ENCODE results near the gene PIK3R6.

PIK3R6 gene

DNA sequence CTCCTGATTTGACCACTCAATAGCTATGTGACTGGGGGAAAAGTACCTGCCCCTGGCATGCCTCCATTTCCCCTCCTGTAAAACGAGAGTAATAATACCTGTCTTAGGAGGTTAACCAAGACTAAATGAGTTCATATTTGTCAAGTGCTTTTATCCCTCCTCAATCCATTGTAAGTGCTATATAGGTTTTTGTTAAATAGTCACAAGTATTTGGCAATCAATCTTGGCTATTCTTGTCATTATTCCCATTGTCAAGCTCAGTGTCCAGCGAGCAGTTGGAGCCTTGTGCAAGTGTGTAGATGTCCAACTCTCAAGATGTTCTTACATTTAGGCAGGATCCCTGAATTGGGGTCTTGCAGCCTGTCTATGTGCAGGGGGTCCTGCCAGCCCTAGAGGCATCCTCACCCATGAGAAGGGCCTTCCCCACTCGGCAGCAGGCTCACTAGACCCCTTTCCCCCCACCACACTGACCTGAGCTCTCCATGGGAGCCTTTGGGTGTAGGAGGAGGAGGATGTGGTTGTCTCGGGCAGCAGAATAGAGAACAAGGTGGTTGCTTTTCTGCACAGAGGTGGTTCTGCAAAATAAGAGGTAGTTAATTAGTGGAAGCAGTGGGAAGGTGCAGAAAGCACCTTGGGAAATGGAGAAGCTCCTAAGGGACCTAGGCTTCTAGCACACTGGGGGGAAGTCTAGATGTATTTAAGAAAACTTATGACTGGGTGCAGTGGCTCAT is 18.0 kb downstream of the PIK3R6 start:
- DNase-seq: no peak

DNA sequence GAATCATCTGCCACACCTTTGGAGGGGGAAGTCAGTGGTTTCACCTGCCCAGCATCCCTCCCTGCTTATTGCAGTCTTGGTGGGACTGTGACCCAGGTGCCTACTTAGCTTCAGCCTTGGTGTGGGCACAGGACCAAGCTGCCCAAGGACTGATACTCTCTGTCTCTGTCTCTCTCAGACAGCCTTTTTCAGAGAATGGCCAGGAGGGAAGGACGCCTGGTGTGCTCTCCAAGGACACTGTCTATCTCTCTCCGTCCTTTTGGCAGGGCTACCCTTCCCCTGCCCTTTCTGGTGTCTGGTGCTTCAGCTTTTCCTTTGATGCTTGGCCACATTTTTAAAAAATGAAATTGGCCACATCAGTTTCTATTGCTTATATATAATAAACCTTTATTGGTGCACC is 19.6 kb downstream of the PIK3R6 start:
- no peak for DNase-seq

DNA sequence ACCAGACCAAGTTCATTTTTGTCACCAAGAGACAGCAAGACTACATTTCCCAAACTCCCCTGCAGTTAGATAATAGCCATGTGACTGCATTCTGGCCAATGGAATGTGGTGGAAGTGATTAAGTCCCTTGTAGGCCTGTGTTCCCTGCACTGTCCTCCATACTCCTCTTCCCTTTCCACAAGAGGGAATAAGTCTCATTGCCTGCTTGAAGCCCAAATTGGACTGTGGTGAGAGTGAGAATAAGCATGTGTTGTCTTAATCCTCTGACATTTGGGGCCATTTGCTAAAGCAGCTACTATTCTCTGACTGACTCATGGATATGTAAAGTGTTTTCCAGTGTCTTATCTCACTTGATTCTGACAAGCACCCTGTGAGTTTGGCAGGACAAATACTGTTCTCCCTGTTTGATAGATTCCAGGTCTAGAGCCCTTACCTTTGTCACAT is 20.7 kb downstream of the PIK3R6 start:
- no peak for DNase-seq

DNA sequence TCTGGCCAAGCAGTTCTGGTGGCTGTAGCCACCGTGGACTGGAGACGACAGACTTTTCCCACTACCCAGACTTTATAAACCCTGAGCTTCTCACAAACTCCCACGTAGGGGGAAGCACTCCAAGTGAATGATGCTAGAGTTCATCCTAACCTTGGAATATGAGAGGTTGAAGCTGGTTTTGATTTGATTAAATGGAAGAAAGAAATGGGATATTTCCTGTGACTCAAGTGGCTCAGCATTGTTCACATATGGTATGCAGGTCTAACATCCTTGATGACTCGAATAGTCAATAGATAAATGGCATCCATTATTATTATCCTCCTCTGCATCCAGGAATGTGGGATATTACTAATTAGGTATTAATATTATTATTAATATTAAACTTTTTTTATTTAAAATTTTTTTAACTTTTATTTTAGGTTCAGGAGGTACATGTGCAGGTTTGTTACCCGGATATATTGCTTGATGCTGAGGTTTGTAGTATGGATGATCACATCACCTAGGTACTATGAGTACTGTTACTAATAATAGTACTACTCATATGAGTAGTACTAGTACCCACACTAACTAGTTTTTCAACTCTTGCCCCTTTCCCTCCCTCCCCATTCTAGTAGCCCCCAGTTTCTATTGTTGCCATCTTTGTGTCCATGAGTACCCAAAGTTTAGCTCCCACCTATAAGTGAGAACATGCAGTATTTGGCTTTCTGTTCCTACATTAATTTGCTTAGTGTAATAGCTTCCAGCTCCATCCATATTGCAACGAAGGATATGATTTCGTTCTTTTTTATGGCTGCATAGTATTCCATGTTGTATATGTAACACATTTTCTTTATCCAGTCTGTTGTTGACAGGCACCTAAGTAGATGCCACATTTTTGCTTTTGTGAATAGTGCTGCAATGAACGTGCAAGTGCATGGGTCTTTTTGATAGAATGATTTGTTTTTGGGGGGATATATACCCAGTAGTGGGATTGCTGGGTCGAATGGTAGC is 22.9 kb downstream of the PIK3R6 start:
- no peak for DNase-seq

DNA sequence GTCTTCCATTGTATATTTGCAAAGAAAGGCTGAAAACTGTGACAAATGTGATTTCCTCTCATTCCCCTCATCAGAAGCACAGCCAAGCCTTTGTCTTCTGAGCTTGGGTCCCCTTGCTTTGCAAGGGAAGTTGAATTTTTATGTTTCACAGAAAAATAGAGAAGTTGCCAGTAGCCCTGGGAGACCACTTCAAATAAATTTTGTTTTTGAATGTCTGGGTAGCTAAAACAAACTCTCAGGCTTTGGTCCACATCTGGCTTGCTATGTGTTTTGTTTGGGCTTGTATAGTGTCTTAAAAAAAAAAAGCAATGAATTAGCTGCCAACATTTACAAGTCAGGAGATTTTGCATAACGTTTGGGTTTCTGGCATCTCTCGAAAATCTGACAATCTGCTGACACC is 24.1 kb downstream of the PIK3R6 start:
- DNase-seq: no peak

DNA sequence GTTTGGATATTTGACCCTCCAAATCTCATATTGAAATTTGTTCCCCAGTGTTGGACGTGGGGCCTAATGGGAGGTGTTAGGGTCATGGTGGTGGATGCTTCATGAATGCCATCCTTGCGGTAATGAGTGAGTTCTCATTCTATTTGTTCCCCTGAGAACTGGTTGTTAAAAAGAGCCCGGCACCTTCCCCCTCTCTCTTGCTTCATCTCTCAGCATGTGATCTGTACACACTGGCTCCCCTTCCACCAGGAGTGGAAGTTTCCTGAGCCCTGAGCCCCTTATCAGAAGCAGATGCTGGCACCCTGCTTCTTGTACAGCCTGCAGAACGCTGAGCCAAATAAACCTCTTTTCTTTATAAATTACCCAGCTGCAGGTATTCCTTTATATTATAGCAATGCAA is 25.6 kb downstream of the PIK3R6 start:
- DNase-seq: no peak

DNA sequence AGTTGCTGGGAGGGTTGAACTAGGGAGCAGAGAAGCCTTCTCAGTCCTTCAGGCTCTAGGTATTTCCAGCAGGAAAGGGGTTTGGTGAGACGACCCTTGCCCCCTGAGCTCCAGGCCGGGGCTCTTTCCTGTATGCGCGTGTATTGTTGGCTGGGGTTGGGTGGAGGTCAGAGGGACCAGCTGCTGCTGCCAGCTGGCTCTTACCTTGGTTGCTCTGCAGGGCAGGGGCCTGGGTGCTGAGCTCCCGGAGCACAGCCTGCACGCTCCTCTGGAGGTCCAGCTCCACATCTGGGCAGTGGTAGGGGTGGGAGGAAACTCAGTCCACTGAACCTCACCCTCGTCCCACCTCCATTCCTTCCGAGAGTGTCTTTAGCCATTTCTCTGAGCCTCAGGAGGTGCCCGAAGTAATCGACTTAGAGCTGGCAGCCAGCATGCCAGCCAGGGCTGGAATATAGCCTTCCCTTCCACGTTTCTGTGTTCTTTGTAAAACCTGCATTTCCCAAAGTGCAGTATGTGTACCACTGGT is 28.0 kb downstream of the PIK3R6 start:
- DNase-seq: no peak

DNA sequence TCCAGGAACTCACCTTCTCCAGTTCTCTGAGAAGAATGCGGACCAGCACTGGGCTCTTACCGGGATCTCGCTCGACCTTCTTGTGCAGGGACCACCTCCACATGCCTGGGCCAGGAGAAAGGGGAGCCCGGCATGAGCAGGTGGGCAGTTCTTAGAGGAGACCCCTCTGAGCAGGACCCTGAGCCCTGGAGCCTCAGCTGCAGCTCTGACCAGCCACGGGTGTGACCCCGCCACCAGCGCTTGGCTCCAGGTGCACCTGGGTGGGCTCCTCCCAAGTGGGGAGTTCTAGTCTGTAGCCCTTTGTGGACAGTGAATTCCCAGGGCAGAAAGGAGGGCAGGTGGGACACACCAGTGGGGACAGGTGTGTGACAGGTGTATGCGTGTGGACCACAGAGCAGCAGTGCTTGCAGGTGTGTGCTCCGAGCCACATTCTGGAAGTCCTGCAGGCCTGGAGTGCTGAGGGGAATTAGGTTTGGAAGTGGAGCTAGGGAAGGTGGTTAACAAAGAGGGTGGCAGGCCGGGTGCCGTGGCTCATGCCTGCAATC is 28.9 kb downstream of the PIK3R6 start:
- DNase-seq: no peak

DNA sequence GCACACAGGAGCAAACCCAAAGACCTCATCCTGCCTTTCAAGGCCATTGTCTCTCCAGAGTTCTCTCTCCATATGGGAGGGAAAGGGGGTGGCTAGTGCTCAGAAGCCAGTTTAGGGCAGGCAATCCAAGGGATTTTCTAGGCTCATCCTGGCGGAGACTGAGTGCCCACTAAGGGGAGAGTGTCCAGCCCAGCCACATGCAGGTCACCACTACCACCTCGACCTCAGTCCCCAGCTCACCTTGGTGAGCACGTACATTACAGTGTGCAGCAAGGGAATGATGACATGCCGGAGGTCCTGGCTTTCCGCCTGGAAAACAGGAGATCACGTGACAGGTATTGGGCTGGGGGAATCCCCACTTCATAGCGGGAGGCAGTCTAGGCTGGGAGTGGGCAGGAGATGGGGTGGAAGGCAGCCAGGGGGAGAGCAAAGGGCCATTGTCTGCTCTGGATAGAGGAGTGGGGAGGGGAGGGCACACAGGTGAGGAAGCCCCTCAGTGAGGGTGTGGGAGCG is 29.9 kb downstream of the PIK3R6 start:
- DNase-seq: no peak

DNA sequence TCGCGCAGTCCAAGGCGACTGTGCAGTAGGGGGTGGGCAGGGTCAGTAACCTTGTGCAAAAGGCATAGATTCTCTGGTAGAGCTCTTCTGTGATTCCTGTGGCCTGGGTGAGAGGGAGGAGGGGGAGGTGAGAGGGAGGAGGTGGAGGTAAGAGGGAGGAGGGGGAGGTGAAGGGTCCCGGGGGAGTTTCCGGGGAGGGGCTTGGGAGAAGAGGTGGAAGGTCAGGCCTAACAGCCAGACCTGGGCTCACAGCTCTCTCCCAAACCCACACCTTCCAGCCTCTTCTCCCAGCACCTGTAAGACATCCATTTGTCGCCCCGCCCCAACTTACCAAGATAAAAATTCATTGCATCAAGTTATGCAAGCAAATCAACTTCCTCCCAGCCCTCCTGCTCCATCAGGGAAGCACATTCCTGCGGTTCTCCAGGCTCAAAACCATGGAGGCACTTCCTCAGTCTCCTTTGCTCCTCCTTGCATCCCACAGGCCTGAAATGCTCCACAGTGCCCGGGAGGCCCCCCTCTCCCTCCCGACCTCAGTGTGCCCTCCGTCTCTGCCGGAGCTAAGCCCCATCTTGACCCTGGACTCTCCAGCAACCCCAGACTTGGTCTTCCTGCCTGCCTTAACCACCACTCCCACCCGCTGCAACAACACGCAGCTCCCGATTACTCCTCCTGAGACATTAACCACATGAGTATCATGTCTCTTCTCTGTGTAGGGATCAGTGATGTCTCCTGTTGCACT is 30.5 kb downstream of the PIK3R6 start:
- no peak for DNase-seq

DNA sequence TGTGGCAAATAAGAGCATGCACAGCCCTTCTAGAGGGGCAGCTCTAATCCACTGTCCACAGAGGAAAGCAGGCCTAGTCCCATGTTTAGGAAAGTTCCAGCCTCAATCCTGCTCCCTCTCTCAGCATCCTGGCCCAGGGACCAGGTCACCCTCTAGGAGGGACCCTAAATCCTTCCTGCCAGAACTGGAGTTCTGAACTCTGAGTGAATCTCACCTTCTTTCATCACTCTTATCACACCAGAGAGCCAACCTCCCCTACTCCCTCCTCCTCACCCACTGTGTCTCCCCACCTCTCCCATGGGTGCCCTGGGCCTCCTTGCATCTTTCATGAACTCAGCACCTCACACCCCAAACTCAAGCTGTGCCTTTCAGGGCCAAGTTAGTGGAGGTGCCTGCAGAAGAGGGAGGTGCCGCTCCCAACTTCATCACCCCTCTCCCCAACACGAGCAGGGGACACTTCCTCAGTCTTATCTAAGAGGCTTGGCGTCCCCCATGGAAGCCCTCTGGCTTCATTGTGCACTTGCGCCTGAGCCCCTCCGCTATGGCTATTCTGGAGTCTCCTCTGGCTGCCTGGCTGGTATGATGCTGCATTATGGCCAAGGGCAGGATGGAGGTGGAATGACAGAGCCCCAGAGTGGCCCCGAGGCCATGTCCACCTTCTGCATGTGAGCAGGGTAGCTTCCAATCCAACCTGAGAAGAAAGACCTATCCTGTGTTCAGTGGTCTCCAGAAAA is 31.7 kb downstream of the PIK3R6 start:
- DNase-seq: no peak

DNA sequence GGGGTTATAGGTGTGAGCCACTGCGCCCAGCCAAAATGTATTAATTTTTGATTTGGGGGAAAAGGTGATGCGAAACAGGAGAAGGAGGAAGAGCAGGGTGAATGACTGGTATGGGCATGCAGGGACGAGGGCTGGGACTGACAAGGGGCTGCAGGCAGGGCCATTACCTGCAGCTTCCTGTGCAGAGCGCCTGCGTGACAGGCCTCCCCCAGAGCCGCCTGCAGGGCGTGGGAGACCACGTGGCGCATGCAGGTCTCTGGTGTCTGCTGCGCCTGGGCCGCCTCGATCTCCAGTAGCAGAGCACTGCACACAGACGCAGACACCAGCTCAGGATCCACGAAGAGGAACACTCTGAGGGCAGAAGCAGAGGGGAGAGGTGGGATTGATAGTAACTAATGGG is 32.4 kb downstream of the PIK3R6 start:
- no peak for DNase-seq

DNA sequence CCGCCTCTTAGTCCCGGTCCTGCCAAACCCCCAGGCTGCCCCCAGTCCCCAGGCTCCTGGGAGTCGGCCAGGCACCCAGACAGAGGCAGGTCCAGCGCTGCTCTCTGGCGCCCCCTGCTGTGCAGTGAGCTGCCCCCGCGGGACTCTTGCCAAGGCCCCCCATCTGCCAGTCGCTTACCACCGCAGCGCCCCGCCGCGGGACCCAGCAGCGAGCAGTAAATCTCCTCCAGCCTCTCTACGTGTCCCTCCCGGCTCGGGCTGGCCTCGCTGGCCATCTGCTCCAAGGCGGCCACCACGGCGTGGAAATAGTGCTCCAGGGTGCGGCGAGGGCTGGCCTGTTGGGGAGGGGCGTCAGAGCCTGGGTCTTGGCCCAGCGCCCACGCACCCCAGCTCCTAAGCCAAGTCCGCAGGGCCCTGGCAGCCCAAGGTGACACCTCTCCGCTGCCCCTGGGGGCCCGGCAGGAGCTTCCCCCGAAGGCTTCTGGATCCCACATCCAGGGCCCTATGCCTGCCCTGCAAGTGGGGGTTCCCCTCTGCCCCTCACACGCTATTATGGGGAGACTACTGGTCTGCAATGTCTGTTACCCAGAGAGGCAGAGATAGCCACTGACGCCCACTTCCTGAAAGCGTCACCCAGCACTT is 34.6 kb downstream of the PIK3R6 start:
- no peak for DNase-seq

DNA sequence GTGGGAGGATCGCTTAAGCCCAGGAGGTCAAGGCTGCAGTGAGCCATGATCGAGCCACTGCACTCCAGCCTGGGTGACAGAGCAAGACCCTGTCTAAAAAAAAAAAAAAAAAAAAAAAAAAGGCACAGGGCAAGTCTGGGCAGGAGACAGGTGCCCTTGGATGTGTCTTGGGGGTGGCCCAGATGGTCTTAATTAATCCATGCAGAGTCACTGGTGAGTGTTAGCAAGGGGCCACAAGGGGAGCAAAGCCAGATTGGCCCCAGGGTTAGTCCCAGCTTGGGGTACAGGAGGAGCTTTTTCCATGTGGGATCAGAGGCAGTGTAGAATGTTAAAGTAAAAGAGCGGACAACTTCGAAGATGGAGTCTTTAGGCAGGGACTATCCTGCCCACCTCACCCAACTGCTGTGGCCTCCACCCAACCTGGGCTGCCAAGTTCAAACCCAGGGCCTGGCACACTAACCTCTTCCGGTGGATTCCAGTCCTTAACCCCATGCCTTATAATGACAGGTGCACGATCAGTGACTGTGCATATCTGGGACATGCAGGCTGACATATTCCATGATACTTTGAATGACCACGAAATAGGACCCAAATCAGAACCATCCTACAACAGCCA is 36.1 kb downstream of the PIK3R6 start:
- no peak for DNase-seq

DNA sequence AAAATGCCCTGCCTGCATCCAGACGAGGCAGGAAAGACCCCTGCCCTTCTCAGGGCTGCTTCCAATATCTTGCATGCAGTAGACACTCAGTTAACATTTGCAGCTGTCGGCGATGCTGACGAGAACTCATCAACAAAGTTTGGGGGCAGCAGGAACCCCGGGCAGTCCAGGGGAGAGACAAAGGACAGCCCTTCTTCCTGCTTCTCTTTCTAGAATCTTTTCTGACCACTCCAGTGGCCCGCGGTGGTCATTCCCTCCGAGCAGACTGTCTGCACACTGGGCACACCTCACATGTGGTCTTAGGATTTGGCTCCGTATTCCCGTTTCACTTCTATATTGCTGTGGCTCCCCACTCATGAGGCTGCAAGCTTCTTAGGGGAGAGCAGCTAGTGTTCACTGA is 37.3 kb downstream of the PIK3R6 start:
- no peak for DNase-seq

DNA sequence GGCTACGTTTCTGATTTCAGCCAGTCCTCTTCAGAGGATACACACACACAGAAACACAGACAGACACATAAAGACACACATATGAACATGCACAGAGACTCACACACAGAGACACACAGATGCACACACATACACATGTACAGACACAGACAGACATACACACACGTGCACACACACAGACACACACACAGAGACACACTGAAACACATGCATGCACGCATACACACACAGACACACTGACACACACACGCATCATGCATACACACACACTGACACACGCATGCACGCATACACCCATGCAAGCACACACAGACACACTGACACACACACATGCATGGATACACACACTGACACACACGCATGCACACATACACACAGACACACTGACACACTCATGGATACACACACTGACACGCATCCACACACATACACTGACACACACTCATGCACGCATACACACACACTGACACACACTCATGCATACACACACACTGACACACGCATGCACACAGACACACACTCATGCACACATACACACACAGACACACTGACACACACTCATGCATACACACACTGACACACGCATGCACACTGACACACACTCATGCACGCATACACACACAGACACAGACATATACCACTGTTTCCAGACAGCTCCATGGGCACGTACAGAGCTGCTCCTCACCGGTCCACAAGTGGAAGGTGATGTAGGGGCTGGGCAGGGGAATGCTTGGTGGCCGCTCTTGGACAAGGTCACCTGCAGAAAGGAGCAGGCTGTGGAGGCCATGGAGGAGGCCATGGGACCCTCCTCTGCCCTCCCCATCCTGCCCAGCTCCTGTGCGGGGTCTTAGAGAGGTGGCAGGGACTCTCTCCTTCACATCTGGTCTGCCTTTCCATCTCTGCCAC is 38.2 kb downstream of the PIK3R6 start:
- no peak for DNase-seq

DNA sequence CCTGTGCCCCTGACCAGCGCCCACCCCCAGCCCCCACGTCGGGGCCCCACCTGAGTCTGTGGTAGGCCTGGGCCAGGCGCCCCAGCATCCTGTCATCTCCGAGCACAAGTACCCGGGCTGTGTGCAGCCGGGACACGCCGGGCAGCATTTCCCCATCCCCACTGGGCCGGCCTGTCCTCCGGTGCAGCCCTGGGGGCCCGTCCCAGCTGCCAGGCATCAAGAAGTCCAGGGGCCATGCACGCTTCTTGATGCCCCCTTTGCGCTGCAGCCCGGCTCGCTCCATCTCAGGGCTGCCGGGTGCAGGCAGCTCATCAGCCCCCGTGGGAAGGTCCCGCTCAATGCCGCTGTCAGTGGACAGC is 39.0 kb downstream of the PIK3R6 start:
- DNase-seq: no peak

DNA sequence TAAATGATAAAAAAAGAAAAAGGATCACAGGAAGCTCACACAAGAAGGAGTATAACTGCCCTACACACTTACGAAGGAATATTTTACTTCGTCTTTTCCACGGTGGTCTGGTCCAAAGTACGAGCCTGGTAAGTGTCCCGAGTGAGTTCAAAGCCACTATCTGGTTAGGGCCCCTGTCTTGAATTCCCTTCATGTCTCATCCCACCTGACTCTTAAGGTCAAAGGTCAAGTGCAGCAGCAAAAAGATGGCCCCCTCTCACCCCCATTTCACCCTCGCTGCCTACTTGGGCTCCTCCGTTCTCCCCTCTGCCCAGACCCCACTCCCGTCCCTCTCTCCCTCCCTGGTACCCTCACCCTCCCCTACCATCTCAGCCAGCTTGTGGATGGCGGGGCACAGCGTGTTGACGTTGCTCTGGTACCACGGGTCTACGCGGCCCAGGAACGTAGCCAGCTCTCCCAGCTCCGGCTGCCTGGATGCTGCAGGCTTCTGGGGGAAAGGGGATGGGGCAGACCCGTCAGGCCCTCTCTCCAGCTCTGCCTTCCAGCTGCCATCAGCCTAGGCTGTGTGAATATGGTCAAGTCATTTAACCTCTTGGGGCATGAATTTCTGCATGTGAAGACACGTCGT is 40.6 kb downstream of the PIK3R6 start:
- no peak for DNase-seq

DNA sequence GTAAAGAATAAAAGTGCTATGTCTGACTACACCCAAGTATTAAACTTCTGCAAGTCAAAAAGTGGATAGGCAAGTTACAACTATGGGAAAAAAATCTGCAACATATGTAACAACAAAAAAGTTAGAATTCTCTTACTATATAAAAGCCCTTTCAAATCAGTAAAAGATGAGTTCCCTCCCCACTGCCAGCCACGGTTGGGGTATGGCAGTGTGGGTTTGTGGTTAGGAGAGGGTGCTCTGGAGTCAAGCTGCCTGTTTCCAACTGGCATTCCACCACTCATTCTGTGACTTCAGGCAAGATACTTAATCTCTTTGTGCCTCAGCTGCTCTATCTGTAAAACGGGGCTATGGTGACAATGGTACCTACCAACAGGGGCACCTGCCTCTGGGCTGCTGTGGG is 41.7 kb downstream of the PIK3R6 start:
- no peak for DNase-seq

Measured in NCI-H2029 (cell line).